HG02870 (cell line): Measurements from ENCODE around the gene SUMO4.
"Not testable (repeated sequence)": the region's sequence is repeated elsewhere in the genome, so short reads cannot be mapped to it uniquely, and the experiment has no call there.

Experiments used
- ATAC-seq: cut with Tn5 transposase; IDR thresholded peaks from one replicate; pipeline ENCODE4 v1.9.1; 2021; ENCODE audit warnings: mild to moderate bottlenecking, moderate library complexity; ENCODE audit not compliant: unreplicated experiment

The SUMO4 gene

DNA sequence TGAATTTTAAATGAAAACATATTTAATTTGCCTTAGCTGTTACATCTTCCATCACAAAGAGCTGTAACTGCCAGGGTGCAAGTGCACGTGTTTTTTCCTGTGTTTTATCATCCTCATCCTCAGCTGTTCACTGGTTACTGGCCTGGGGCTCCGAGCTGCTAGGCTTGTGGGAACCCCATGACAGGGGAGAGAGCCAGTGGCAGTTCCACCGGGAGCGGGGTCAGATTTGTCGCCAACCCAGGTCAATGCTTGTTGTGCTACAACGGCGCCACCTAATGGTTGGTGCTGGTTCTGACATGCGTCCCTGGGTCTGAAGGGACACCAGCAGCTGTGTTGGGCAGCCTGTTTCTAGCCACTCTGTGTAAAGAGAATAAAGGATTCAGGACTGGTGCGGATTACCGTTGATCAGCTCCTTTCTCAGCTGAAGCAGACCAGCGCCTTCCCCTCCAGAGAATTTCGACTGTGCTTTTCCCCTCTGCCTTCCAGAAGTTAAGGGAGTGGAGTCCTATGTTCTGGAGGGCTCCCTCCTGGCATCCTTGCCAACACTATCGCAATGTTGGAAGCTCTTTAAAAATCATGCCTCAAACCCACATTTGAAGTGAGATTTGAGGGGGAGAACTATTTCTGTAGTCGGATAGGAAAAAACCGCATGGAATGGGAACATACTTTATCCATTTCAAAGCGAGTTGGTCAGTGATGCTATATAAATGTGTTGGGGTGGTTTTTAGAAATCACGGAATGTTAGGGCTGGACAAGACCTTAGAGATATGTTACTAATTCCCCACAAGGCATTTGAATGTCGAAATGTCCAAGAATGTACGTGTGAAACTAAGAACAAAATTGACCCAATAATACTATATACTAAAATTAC, 32.1 kb downstream of the SUMO4 start:
- ATAC-seq = peak; percentile 86

DNA sequence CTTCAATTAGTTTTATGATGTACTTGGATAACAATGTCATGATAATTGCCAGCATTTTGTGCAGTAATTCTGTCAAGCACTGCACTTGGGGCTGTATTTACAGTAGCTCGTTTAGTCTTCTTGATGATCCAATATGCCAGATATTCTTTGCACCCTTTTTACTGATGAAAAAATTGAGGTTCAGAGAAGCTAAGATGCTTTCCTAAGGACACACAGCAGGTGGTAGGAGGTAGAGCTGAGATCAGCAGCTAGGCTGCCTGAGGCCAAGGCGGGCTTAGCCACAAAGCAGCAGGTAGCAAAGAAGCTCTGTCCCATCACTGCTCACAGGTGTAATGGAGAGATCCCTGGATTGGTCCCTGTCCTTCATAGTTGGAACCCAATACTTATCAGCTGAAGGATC, 33.3 kb downstream of the SUMO4 start:
- no peak for ATAC-seq

DNA sequence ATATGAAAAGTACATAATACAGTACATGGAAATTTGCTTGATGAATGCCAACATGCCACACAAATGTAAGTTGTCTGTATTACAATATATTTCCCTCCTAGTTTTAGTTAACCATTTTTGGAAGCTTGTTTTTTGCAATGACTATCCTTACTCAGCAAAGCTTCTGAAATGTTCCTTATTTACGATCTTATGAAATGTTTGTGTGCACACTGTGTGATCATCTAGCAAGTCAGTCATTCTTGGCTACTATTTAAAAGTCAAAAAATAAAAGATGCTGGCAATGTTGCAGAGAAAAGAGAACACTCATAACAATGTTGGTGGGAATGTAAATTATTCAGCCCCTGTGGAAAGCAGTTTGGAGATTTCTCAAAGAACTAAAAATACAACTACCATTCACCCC, 33.8 kb downstream of the SUMO4 start:
- no peak for ATAC-seq

GRCh38 chr6:149435919-149436586, 36.0 kb downstream of the SUMO4 start:
- no peak for ATAC-seq

GRCh38 chr6:149436647-149437046, 36.6 kb downstream of the SUMO4 start:
- no peak for ATAC-seq

DNA sequence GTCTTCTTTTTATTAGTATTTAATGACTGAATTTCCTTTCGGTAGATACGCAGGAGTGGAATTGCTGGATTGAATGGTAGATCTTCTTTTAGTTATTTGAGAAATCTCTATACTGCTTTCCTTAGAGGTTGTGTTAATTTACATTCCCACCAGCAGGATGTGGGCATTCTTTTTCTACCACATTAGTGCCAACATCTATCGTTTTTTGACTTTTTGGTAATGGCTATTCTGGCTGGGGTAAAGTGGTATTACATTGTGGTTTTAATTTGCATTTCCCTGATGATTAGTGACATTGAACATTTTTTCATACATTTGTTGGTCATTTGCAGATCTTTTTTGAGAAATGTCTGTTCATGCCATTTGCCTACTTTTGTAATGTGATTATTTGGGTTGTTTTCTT, 37.1 kb downstream of the SUMO4 start:
- no peak for ATAC-seq

GRCh38 chr6:149438855-149439254, 38.8 kb downstream of the SUMO4 start:
- ATAC-seq = peak; percentile 89

DNA sequence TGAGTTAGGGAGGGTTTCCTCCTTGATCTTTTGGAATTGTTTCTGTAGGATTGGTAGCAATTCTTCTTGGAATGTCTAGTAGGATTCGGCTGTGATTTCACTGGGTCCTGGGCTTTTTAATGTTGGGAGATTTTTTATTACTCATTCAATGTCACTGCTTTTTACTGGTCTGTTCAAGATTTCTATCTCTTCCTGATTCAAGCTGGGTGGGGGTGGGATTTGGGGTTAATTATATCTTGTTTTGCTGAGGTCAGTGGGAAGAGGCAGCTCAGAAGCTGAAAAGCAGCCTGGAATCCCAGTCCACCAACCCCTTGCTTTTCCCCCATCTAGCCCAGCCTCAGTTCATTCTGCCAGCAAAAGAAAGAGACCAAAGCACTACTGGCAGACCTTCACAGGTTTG, 39.6 kb downstream of the SUMO4 start:
- ATAC-seq = no peak

DNA sequence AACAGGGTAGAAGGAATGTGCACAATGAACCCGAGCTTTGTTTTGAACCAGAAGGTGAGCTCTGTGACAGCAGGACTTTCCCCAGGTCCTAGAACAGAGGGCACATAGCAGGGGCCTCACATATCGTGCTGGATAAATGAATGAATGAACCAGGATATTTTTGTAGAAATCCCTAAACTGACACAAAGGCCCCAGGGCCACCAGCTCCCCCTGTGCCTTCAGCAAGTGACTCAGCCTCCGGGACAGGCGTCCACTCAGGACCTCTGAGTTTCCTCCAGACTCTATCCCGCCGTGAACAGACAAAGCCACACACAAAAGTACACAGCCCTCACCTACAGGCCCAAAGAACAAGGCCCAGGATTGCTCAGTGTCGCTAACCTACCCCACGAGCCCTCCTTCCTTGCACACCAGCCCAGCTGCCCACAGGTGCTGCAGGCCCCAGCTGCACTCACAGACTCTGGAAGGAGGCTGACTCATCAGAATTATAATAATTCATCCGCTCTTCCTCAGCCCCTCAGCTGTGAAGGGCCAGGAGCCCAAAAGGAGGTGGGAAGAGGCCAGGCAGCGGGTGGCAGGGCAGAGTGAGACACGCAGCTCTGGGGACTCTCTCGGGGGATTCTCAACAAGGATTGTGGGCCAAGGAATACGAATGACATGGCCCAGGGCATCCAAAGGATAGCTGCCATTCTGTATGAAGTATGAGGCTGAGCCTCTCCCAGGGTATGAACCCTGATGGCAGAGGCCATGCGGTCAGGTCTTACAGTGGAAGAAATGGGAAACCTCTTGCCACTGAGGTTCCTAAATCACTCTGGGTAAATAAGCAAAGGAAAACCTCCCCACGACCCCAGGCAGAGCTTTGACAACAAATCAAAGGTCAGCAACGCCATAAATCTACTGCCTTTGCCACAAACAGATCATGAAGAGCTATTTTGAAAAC, 40.9 kb downstream of the SUMO4 start:
- no peak for ATAC-seq

- no peak for ATAC-seq
Observed at GRCh38 chr6:149441740-149442139, 41.7 kb downstream of the SUMO4 start.

DNA sequence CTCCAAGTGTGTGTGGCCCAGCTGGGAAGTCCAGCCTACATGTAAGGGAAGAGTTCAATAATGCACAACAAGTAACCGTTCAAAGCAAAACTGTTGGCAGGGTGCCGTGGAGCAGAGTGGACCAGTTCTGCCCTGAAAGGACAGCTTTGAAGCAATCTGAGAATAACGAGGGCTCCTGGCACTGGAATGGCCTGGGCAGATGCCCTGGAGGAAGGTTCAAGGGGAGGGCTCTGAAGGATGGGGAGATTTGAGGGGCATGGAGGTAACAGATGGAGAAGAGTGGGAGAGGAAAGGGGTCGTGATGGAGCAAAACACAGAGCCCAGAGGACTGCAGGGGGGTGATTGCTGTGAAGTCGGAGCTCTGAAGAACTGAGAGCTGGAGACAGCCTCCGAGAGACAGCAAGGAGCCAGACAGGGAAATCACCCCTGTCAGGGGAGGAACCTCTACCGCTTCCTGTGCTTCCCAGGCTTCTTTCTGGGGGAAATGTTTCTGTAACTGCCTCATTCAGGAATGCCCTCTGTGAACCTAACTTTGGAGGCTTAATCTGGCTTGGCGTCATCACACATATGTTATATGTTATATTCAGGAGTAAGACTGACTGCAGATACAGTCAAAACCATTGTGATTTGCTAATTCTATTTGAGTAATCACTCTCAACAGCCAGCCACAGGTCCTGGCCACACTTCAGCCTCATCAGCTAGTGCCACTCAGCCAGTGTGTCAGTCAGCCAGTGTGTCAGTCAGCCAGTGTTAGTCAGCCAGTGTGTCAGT, 43.5 kb downstream of the SUMO4 start:
- no peak for ATAC-seq

GRCh38 chr6:149444360-149445094, 44.5 kb downstream of the SUMO4 start:
- not testable (repeated sequence) for ATAC-seq

DNA sequence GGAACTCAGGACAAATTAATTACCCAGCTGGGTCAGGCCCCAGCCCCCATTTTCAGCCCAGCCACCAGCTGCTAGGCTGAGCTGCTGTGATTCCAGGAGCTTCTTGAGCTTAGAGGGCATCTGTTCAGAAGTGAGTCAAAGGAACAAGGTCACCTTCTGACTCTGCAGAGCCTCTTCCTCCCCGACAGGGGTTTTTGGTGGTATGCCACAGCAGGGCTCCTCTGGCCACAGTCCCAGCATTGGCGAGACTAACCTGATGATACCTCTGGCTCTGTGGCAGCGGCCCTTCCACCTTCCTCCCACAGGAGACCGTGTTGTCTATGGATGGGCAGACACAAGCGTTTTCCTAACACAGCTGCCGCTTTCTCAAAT, 45.0 kb downstream of the SUMO4 start:
- peak; percentile 42 for ATAC-seq

DNA sequence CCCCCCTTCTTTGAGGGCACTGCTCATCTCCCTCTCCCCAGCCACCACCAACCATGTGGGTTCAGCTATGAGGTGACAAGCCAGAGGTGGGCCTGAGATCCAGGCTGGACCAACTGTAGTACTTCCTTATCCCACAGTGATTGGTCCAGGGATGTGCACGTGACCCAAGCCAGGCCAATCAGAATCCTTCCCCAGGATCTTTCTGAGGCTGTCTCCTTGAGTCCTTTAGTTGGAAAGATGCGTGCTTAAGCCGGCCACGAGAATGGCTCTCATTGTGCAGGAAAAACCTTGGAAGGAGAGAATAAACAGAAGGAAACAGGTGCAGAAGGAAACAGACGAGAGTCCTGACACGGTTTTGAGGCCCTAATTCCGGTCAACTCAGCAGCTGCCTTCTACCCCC, 45.5 kb downstream of the SUMO4 start:
- no peak for ATAC-seq

DNA sequence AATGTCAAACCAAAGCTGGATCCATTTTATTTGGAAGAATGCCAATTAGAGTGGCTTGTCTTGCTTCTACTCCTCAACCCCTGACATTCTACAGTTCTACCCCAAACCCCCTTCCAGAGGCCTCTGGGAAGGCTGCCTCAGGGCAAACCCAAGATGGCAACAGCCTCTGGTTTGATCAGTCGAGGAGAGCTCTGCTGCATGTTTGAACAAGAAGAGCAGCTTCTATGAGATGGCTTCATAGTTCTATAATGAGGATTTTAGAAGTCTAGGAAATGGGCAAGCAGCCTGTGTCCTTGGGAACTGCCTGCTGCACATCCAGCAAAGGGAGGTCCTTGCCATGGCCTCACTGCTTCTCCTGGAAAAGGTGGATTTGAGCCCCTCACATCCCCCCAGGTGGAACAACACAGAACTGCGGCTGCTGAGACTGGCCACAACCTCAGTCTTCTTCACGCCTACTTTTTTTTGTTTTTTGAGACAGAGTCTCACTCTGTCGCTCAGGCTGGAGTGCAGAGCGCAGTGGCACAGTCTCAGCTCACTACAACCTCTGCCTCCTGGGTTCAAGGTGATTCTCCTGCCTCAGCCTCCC, 46.8 kb downstream of the SUMO4 start:
- ATAC-seq = no peak

DNA sequence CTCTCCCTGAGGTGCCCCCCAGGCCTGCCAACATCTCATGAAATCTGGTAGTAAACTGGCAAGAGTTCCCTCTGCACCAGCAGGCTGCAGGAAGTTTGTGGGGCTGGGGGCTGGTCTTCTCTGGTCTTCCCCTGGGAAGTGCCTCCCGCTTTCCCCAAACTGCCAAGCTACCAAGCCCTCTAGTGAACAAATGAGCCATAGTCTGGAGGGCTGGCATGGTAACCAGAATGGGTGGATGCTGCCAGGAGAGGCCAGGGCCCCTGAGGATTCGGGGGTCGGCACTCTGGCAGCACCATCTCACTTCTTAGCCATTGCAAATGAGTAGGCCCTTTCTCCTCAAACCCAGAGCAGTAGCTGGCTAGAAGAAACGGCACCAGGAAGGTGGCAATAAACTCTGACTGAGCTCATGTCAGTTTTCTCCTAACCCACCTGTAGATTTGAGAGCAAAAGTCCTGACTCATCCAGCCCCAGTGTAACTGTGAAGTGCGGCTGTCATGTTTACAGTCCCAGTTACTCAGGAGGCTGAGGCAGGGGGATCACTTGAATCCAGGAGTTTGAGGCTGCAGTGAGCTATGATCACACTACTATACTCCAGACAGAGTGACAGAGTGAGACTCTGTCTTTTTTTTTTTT, 48.9 kb downstream of the SUMO4 start:
- no peak for ATAC-seq

GRCh38 chr6:149449831-149450678, 50.0 kb downstream of the SUMO4 start:
- no peak for ATAC-seq
